HG03442 (cell line): ENCODE results near the gene MTERF2.
"Not testable (repeated sequence)": the region's sequence is repeated elsewhere in the genome, so short reads cannot be mapped to it uniquely, and the experiment has no call there.

Experiments
- ATAC-seq: cut with Tn5 transposase; IDR thresholded peaks from one replicate; pipeline ENCODE4 v1.9.1; 2021; ENCODE audit warnings: mild to moderate bottlenecking, moderate library complexity; ENCODE audit not compliant: unreplicated experiment

MTERF2 gene

GRCh38 chr12:106986625-106987389, at the start of gene MTERF2:
MTERF2 (minus strand) TSS chr12:106987146; CDS start chr12:106978714, 8,432 bp downstream.
- ATAC-seq: peak; percentile 92

GRCh38 chr12:107035733-107036132, 48.8 kb upstream of the MTERF2 start:
- no peak for ATAC-seq

- no peak for ATAC-seq
Measured at GRCh38 chr12:107033758-107034739, 47.1 kb upstream of the MTERF2 start.

- ATAC-seq: no peak
Measured at GRCh38 chr12:107032266-107032665, 45.3 kb upstream of the MTERF2 start.

- no peak for ATAC-seq
Measured at GRCh38 chr12:107031061-107031460, 44.1 kb upstream of the MTERF2 start.

- ATAC-seq: no peak
Measured at GRCh38 chr12:107029081-107029480, 42.1 kb upstream of the MTERF2 start.

GRCh38 chr12:107027636-107028053, 40.7 kb upstream of the MTERF2 start:
- no peak for ATAC-seq

GRCh38 chr12:107026806-107027635, 40.1 kb upstream of the MTERF2 start:
- ATAC-seq: no peak

- not testable (repeated sequence) for ATAC-seq
Measured at GRCh38 chr12:107026356-107026755, 39.4 kb upstream of the MTERF2 start.

- ATAC-seq: no peak
Measured at GRCh38 chr12:107025671-107026070, 38.7 kb upstream of the MTERF2 start.

GRCh38 chr12:107019546-107019945, 32.6 kb upstream of the MTERF2 start:
- ATAC-seq: no peak

- no peak for ATAC-seq
Measured at GRCh38 chr12:107017042-107017441, 30.1 kb upstream of the MTERF2 start.

GRCh38 chr12:107014055-107014454, 27.1 kb upstream of the MTERF2 start:
- ATAC-seq: no peak

- no peak for ATAC-seq
Measured at GRCh38 chr12:107012736-107013425, 25.9 kb upstream of the MTERF2 start.

GRCh38 chr12:107011519-107011918, 24.6 kb upstream of the MTERF2 start:
- ATAC-seq: no peak

- no peak for ATAC-seq
Measured at GRCh38 chr12:107007411-107007810, 20.5 kb upstream of the MTERF2 start.

GRCh38 chr12:107002665-107003064, 15.7 kb upstream of the MTERF2 start:
- ATAC-seq: not testable (repeated sequence)

GRCh38 chr12:106999446-106999845, 12.5 kb upstream of the MTERF2 start:
- no peak for ATAC-seq

GRCh38 chr12:106997916-106998315, 11.0 kb upstream of the MTERF2 start:
- no peak for ATAC-seq

- ATAC-seq: not testable (repeated sequence)
Measured at GRCh38 chr12:106996102-106996501, 9.2 kb upstream of the MTERF2 start.
